NCI-H128 (cell line): ENCODE measurements around the gene ANKDD1A.
A peak's percentile ranks its signal among the peaks of the same experiment; 100 is the strongest.

Source experiments
- DNase-seq: peaks from one replicate; lab custom pipeline; 2025; ENCODE audit not compliant: unreplicated experiment; lab: John Stamatoyannopoulos, UW

The ANKDD1A gene

GRCh38 chr15:64959128-64959527 is 47.4 kb downstream of the ANKDD1A start:
- DNase-seq: no peak

GRCh38 chr15:64960153-64960552 is 48.5 kb downstream of the ANKDD1A start:
- DNase-seq: no peak

- DNase-seq: no peak
These were observed 49.3 kb downstream of the ANKDD1A start for GRCh38 chr15:64961013-64961412.

- no peak for DNase-seq
These were observed 57.7 kb downstream of the ANKDD1A start for GRCh38 chr15:64969401-64969800.

GRCh38 chr15:64970698-64971097 is 59.0 kb downstream of the ANKDD1A start:
- no peak for DNase-seq

- no peak for DNase-seq
These were observed 63.7 kb downstream of the ANKDD1A start for GRCh38 chr15:64975390-64975789.

- DNase-seq: no peak
These were observed 67.6 kb downstream of the ANKDD1A start for GRCh38 chr15:64979252-64979710.

GRCh38 chr15:64981812-64982431 is 70.2 kb downstream of the ANKDD1A start:
- DNase-seq: no peak

GRCh38 chr15:64982472-64982871 is 70.8 kb downstream of the ANKDD1A start:
- no peak for DNase-seq

- no peak for DNase-seq
These were observed 73.8 kb downstream of the ANKDD1A start for GRCh38 chr15:64985366-64986033.

GRCh38 chr15:64987136-64987535 is 75.4 kb downstream of the ANKDD1A start:
- no peak for DNase-seq

- DNase-seq: peak; percentile 72
These were observed 77.9 kb downstream of the ANKDD1A start, which contains the start of gene SPG21 for GRCh38 chr15:64989416-64990167. TSS of gene SPG21 (minus strand) at chr15:64989914. CDS start at chr15:64983569, 6,345 bp downstream.

- no peak for DNase-seq
These were observed 78.4 kb downstream of the ANKDD1A start for GRCh38 chr15:64990168-64990470.

- no peak for DNase-seq
These were observed 79.9 kb downstream of the ANKDD1A start for GRCh38 chr15:64991536-64992135.

GRCh38 chr15:64993290-64993689 is 81.6 kb downstream of the ANKDD1A start:
- no peak for DNase-seq

GRCh38 chr15:64997066-64997465 is 85.4 kb downstream of the ANKDD1A start:
- DNase-seq: no peak

GRCh38 chr15:64997745-64998375 is 86.2 kb downstream of the ANKDD1A start:
- no peak for DNase-seq

GRCh38 chr15:65004993-65005392 is 93.3 kb downstream of the ANKDD1A start:
- no peak for DNase-seq

- no peak for DNase-seq
These were observed 95.2 kb downstream of the ANKDD1A start for GRCh38 chr15:65006876-65007275.
